WERI-Rb-1 (cell line): ENCODE results near the gene MYBPC2.

ENCODE experiments used
- DNase-seq: peaks from one replicate; pipeline ENCODE4 v3.0.0-alpha.2; 2020
- H3K27ac ChIP-seq: fragments of 250-450 bp; sonication (Bioruptor Pico); 2 replicates; pipeline ENCODE4 v1.5.1; 2020; ENCODE audit warnings: mild to moderate bottlenecking, moderate library complexity
- H3K27me3 ChIP-seq: fragments of 250-450 bp; sonication (Bioruptor Pico); 2 replicates; pipeline ENCODE4 v1.5.1; 2021; ENCODE audit warnings: mild to moderate bottlenecking, low read depth, moderate library complexity; ENCODE audit not compliant: insufficient read depth, severe bottlenecking
- H3K36me3 ChIP-seq: fragments of 250-450 bp; sonication (Bioruptor Pico); 2 replicates; pipeline ENCODE4 v1.5.1; 2020; ENCODE audit warnings: mild to moderate bottlenecking, moderate library complexity
- H3K4me3 ChIP-seq: 2 replicates; pipeline ENCODE4 v1.5.1; 2011; ENCODE audit warnings: low read depth, mild to moderate bottlenecking, control low read depth, low read length
- H3K9me3 ChIP-seq: fragments of 250-450 bp; sonication (Bioruptor Pico); 2 replicates; pipeline ENCODE4 v1.5.1; 2021; ENCODE audit warnings: mild to moderate bottlenecking, moderate library complexity; ENCODE audit not compliant: severe bottlenecking
- CTCF ChIP-seq: IDR thresholded peaks from 2 replicates; pipeline ENCODE4 v1.5.1; 2011; ENCODE audit warnings: low read depth, mild to moderate bottlenecking, control low read depth, inconsistent platforms, low read length

Gene MYBPC2

GRCh38 chr19:50476224-50476906 is 43.7 kb downstream of the MYBPC2 start, which contains the start of the genes EMC10 and GARIN5A:
EMC10 (plus strand) TSS chr19:50476507; CDS start chr19:50476545, 38 bp downstream.
GARIN5A (minus strand) TSS chr19:50476848; CDS start chr19:50476388, 460 bp downstream.
- no peak for TF ChIP-seq CTCF
- no peaks in the 10 kb centered on the region for H3K36me3 ChIP-seq
- DNase-seq = no peak
- H3K27me3 ChIP-seq = no peaks in the 10 kb centered on the region
- no peak within 1 kb of the TSS for H3K4me3 ChIP-seq
- no peak within 1 kb of the TSS for H3K27ac ChIP-seq
- H3K9me3 ChIP-seq = no peaks in the 10 kb centered on the region

DNA sequence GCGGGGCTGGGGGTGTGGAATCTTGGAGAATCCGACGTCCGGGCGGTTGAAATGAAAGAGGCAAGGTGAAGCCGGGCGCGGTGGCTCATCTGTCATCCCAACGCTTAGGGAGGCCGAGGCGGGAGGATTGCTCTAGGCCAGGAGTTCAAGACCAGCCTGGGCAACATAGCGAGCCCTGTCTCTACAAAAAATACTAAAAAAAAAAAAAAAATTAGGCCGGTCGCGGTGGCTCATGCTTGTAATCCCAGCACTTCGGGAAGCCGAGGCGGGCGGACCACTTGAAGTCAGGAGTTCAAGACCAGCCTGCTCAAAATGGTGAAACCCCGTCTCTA is 44.2 kb downstream of the MYBPC2 start:
- H3K36me3 ChIP-seq = no peaks in the 10 kb centered on the region
- TF ChIP-seq CTCF = no peak
- no peaks in the 10 kb centered on the region for H3K27me3 ChIP-seq
- H3K27ac ChIP-seq = no peak overlapping the region
- H3K9me3 ChIP-seq = no peaks in the 10 kb centered on the region
- H3K4me3 ChIP-seq = no peak overlapping the region
- no peak for DNase-seq

- Histone ChIP-seq H3K9me3 (no peaks in the 10 kb centered on the region), H3K27ac (no peak overlapping the region), H3K27me3 (no peaks in the 10 kb centered on the region), H3K36me3 (no peaks in the 10 kb centered on the region), H3K4me3 (no peak overlapping the region)
- DNase-seq = no peak
- TF ChIP-seq CTCF = no peak
These were observed 45.2 kb downstream of the MYBPC2 start for GRCh38 chr19:50477751-50478515.

- TF ChIP-seq CTCF = peak; percentile 99
- Histone ChIP-seq H3K4me3 (no peak overlapping the region), H3K9me3 (no peaks in the 10 kb centered on the region), H3K27ac (no peak overlapping the region), H3K36me3 (no peaks in the 10 kb centered on the region), H3K27me3 (no peaks in the 10 kb centered on the region)
- peak; percentile 89 for DNase-seq
These were observed 46.4 kb downstream of the MYBPC2 start for GRCh38 chr19:50478901-50479715.

DNA sequence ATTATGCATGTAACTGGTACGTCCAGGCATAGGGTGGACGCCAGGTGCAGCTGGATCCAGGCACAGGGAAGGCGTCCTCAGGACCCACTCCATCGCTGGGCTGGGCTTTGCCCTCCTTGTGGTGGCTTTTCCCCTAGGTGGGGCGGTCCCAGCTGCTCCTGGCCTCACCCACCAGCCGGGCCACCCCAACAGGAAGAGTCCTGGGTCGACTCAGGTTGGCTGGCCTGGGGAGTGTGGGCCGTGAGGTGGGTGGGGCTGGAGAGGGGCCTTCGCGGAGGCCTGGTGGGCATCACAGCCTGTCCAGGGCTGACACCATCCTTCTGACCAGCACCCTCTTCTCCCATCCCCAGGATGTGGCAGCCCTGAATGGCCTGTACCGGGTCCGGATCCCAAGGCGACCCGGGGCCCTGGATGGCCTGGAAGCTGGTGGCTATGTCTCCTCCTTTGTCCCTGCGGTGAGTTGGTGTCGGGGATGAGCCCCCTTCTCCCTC is 47.1 kb downstream of the MYBPC2 start:
- Histone ChIP-seq H3K27me3 (no peaks in the 10 kb centered on the region), H3K27ac (no peak overlapping the region), H3K4me3 (no peak overlapping the region), H3K36me3 (no peaks in the 10 kb centered on the region), H3K9me3 (no peaks in the 10 kb centered on the region)
- DNase-seq = no peak
- no peak for TF ChIP-seq CTCF
